HG03460 (cell line): ENCODE measurements around the gene KLHL8.
"Not testable (repeated sequence)": the region's sequence is repeated elsewhere in the genome, so short reads cannot be mapped to it uniquely, and the experiment has no call there.

Experiments
- ATAC-seq: cut with Tn5 transposase; IDR thresholded peaks from one replicate; pipeline ENCODE4 v1.9.1; 2021; ENCODE audit not compliant: unreplicated experiment

Gene KLHL8

GRCh38 chr4:87228262-87228860 lies 7.9 kb upstream of the KLHL8 start:
- ATAC-seq = no peak

- no peak for ATAC-seq
These were observed 7.3 kb upstream of the KLHL8 start for GRCh38 chr4:87227751-87228151.

GRCh38 chr4:87225936-87226335 lies 5.5 kb upstream of the KLHL8 start:
- ATAC-seq = no peak

- no peak for ATAC-seq
These were observed 3.9 kb upstream of the KLHL8 start for GRCh38 chr4:87224141-87224923.

- peak; percentile 36 for ATAC-seq
These were observed 755 bp downstream of the KLHL8 start for GRCh38 chr4:87219632-87220093.

GRCh38 chr4:87217235-87217763 lies 3.1 kb downstream of the KLHL8 start:
- not testable (repeated sequence) for ATAC-seq

- ATAC-seq = no peak
These were observed 3.9 kb downstream of the KLHL8 start for GRCh38 chr4:87216469-87216868.

- no peak for ATAC-seq
These were observed 6.9 kb downstream of the KLHL8 start for GRCh38 chr4:87213421-87214075.

- ATAC-seq = no peak
These were observed 9.0 kb downstream of the KLHL8 start for GRCh38 chr4:87211249-87211952.

- ATAC-seq = peak; percentile 85
These were observed 10.7 kb downstream of the KLHL8 start for GRCh38 chr4:87209696-87210095.

GRCh38 chr4:87209182-87209581 lies 11.2 kb downstream of the KLHL8 start:
- ATAC-seq = no peak

GRCh38 chr4:87204559-87204958 lies 15.9 kb downstream of the KLHL8 start:
- no peak for ATAC-seq

GRCh38 chr4:87196927-87197326 lies 23.5 kb downstream of the KLHL8 start:
- no peak for ATAC-seq

GRCh38 chr4:87196146-87196545 lies 24.3 kb downstream of the KLHL8 start:
- ATAC-seq = no peak

- ATAC-seq = no peak
These were observed 26.3 kb downstream of the KLHL8 start for GRCh38 chr4:87193958-87194675.

- ATAC-seq = no peak
These were observed 28.1 kb downstream of the KLHL8 start for GRCh38 chr4:87192145-87192919.

- no peak for ATAC-seq
These were observed 31.5 kb downstream of the KLHL8 start for GRCh38 chr4:87188932-87189331.

- no peak for ATAC-seq
These were observed 32.4 kb downstream of the KLHL8 start for GRCh38 chr4:87188048-87188447.

GRCh38 chr4:87185146-87185870 lies 35.1 kb downstream of the KLHL8 start:
- no peak for ATAC-seq
